ENCODE results near the gene UBE2L3. TPM values are rescaled to one million over a fixed set of nuclear protein-coding genes. Genes with fewer than 3 reads are reported as not detected.

UBE2L3 gene
- total and polyA plus RNA-seq, 10 of the 15 experiments (the other 5 are each of a cell fraction or from before 2014, with no cell fraction given) = 55.7 to 168 (median 113) TPM

DNA sequence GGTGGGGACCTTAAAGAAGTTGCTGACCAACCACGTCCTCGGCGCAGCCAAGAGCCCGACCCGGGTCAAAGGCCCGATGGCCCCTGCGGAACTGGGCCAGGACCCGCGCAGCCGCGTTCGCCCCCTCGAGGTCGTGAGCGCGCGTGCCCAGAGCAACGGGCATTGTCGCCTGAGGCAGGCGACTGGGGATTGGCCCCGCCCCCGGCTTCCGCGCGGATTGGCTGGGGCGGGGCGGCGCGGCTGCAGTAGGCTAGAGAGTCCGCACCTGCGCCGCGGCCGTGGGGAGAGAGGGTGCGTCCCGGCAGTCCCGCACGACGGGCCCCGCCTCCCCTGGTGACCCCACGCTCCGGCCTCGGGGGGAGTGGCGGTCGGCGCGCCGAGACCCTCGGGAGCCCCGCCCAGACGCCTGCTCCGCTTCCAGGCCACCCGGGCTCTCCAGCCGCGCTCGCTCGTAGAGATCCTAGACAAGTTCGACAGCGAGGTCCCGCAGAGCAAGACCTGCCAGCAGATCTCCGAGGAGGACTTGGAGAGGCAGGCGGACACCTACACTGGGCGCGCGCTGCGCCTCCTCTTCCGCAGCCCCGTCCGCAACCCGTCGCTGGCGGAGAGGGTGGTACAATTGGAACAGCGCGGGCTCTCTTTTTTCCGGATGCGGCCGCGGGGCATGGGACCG is 90.0 kb downstream of the UBE2L3 start:
- no TSS peak for BruUV-seq (replicated peaks)
- intact Hi-C loops (cut with micrococcal nuclease; ENCODE audit: unreplicated experiment) (no loop called here), in situ Hi-C loops (cut with MboI) (no loop called here)
- no peaks in the 10 kb centered on the region for H3K27me3 ChIP-seq (replicated peaks in 1 of 2; ENCODE audit: control insufficient read depth in 2 of 2, insufficient read depth in 2 of 2, low read length in 1 of 2)
- H3K27ac ChIP-seq (ENCODE audit: control insufficient read depth, insufficient read depth) = no peak overlapping the region
- H4K20me1 ChIP-seq (ENCODE audit: control insufficient read depth, insufficient read depth) = no peaks in the 10 kb centered on the region
- peak overlapping the region; percentile 75; the same call in 1 of the 2 replicates for H3K4me3 ChIP-seq
- CTCF ChIA-PET = interaction anchor here (0.6 to 1.2 kb wide), 4 partner anchors 11 to 73 kb away, joined by 3 to 4 read pairs (median 4); partner anchors contain the start of gene SDF2L1
- peak overlapping the region; percentile 84 for H2AFZ ChIP-seq (ENCODE audit: control insufficient read depth, low read depth, low read length)
- no peaks in the 10 kb centered on the region; the same call in 1 of the 2 replicates for H3K4me1 ChIP-seq (ENCODE audit: control insufficient read depth, insufficient read depth, low read length)
- FAIRE-seq = no peak
- peaks cover 0 to 3% of the 10 kb centered on the region in 2 experiments; a peak in 2 of 4 replicates for H3K36me3 ChIP-seq (ENCODE audit: control insufficient read depth in 2 of 2, insufficient read depth in 2 of 2, low read length in 1 of 2)
- POLR2A ChIA-PET = no interaction called here
- H3K79me2 ChIP-seq (ENCODE audit: control insufficient read depth, insufficient read depth, low read length) = peaks cover 3% of the 10 kb centered on the region
- WGBS (ENCODE audit: insufficient coverage, insufficient replicate concordance, low lambda C conversion rate, missing lambda C conversion rate) = 3% methylated on average over 62 of the region's 79 CpGs
- DNase-seq (ENCODE audit: low read depth, low spot score) = peak; percentile 39
- ATAC-seq = peak; percentile 97
- RAD21 ChIA-PET (ENCODE audit: unreplicated experiment) = interaction anchor here (1.5 kb wide), 1 partner anchor 16 kb away, joined by 4 read pairs; the partner anchor contains the start of gene SDF2L1
- peak overlapping the region; percentile 93 for H3K4me2 ChIP-seq (ENCODE audit: control insufficient read depth, insufficient read depth)
- SMC1A ChIA-PET (ENCODE audit: uncharacterized antibody, unreplicated experiment) = interaction anchor here (0.9 kb wide), 1 partner anchor 14 kb away, joined by 3 read pairs; no protein-coding TSS in a partner anchor
- H3K9ac ChIP-seq (ENCODE audit: control insufficient read depth, insufficient read depth, low read length) = peak overlapping the region; percentile 48
- no peaks in the 10 kb centered on the region for H3K9me3 ChIP-seq (replicated peaks; ENCODE audit: control insufficient read depth, insufficient read depth, low read length)
- TF ChIP-seq, protein P1, sequence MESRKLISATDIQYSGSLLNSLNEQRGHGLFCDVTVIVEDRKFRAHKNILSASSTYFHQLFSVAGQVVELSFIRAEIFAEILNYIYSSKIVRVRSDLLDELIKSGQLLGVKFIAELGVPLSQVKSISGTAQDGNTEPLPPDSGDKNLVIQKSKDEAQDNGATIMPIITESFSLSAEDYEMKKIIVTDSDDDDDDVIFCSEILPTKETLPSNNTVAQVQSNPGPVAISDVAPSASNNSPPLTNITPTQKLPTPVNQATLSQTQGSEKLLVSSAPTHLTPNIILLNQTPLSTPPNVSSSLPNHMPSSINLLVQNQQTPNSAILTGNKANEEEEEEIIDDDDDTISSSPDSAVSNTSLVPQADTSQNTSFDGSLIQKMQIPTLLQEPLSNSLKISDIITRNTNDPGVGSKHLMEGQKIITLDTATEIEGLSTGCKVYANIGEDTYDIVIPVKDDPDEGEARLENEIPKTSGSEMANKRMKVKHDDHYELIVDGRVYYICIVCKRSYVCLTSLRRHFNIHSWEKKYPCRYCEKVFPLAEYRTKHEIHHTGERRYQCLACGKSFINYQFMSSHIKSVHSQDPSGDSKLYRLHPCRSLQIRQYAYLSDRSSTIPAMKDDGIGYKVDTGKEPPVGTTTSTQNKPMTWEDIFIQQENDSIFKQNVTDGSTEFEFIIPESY (IDR thresholded peaks at IDR 0.05) = no peak
- 0 out of 2 replicates have a peak, but pooled peaks have one; percentile 38 for TF ChIP-seq ZBED1 (IDR thresholded peaks at IDR 0.05; ENCODE audit: borderline replicate concordance)
- 0 out of 2 replicates have a peak, but pooled peaks have one; percentile 47 for TF ChIP-seq ZNF207 (IDR thresholded peaks at IDR 0.05; ENCODE audit: borderline replicate concordance)
- no peak for TF ChIP-seq TARDBP (IDR thresholded peaks at IDR 0.05; ENCODE audit: borderline replicate concordance)
- no peak for TF ChIP-seq FOS (IDR thresholded peaks at IDR 0.05; ENCODE audit: borderline replicate concordance, extremely low read depth, insufficient read length)
- TF ChIP-seq, protein P2, sequence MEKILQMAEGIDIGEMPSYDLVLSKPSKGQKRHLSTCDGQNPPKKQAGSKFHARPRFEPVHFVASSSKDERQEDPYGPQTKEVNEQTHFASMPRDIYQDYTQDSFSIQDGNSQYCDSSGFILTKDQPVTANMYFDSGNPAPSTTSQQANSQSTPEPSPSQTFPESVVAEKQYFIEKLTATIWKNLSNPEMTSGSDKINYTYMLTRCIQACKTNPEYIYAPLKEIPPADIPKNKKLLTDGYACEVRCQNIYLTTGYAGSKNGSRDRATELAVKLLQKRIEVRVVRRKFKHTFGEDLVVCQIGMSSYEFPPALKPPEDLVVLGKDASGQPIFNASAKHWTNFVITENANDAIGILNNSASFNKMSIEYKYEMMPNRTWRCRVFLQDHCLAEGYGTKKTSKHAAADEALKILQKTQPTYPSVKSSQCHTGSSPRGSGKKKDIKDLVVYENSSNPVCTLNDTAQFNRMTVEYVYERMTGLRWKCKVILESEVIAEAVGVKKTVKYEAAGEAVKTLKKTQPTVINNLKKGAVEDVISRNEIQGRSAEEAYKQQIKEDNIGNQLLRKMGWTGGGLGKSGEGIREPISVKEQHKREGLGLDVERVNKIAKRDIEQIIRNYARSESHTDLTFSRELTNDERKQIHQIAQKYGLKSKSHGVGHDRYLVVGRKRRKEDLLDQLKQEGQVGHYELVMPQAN (conservative IDR thresholded peaks at IDR 0.05) = peak; percentile 63; the same call in 1 of the 2 replicates
- no peak for TF ChIP-seq BCL11A (IDR thresholded peaks at IDR 0.05; ENCODE audit: low read depth, low read length)
- TF ChIP-seq CHD2 (IDR thresholded peaks at IDR 0.05; ENCODE audit: borderline replicate concordance, low read depth, low read length) = 0 out of 2 replicates have a peak, but pooled peaks have one; percentile 12
- TF ChIP-seq TCF12 (IDR thresholded peaks at IDR 0.05; ENCODE audit: low read depth, low read length) = no peak
- no peak for TF ChIP-seq ZNF384 (IDR thresholded peaks at IDR 0.05; ENCODE audit: borderline replicate concordance, low read depth, low read length)
- TF ChIP-seq BHLHE40 (IDR thresholded peaks at IDR 0.05; ENCODE audit: borderline replicate concordance in 1 of 2, low read depth in 2 of 2, low read length in 1 of 2) = peak; percentile 83 to 91
- TF ChIP-seq SPI1 (IDR thresholded peaks at IDR 0.05; ENCODE audit: borderline replicate concordance, insufficient read depth, low read depth, low read length) = no peak
- 0 out of 3 replicates have a peak, but pooled peaks of 1 of the 2 experiments have one; percentile 26 for TF ChIP-seq EGR1 (IDR thresholded peaks at IDR 0.05; ENCODE audit: borderline replicate concordance in 1 of 2, low read depth in 2 of 2, low read length in 2 of 2)
- no peak for TF ChIP-seq KDM1A (IDR thresholded peaks at IDR 0.05; ENCODE audit: borderline replicate concordance)
- TF ChIP-seq, protein P3, sequence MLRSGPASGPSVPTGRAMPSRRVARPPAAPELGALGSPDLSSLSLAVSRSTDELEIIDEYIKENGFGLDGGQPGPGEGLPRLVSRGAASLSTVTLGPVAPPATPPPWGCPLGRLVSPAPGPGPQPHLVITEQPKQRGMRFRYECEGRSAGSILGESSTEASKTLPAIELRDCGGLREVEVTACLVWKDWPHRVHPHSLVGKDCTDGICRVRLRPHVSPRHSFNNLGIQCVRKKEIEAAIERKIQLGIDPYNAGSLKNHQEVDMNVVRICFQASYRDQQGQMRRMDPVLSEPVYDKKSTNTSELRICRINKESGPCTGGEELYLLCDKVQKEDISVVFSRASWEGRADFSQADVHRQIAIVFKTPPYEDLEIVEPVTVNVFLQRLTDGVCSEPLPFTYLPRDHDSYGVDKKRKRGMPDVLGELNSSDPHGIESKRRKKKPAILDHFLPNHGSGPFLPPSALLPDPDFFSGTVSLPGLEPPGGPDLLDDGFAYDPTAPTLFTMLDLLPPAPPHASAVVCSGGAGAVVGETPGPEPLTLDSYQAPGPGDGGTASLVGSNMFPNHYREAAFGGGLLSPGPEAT (IDR thresholded peaks at IDR 0.05; ENCODE audit: low read depth) = no peak
- no peak for TF ChIP-seq NR2C2 (IDR thresholded peaks at IDR 0.05; ENCODE audit: borderline replicate concordance, control insufficient read depth, insufficient read length, low read depth)
- no peak for TF ChIP-seq SMC3 (IDR thresholded peaks at IDR 0.05; ENCODE audit: borderline replicate concordance, low read length)
- TF ChIP-seq GABPA (IDR thresholded peaks at IDR 0.05; ENCODE audit: low read depth) = no peak
